ENCODE measurements around the gene PPP1CA.

The PPP1CA gene

DNA sequence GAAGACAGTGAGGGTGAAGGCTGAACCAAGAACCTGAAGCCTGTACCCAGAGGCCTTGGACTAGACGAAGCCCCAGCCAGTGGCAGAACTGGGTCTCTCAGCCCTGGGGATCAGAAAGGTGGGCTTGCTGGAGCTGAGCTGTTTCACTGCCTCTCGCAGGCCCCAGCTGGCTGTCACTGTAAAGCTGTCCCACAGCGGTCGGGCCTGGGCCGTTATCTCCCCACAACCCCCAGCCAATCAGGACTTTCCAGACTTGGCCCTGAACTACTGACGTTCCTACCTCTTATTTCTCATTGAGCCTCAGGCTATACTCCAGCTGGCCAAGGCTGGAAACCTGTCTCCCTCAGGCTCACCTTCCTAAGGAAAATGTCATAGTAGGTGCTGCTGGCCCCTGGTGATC is 4.1 kb downstream of the PPP1CA start:
- Histone ChIP-seq H3K27ac (ENCODE audit: low read length) (no peak overlapping the region), H3K9ac (ENCODE audit: low read length in 2 of 2) (no peak overlapping the region), H3K36me3 (ENCODE audit: control insufficient read depth in 2 of 2, insufficient read depth in 2 of 2, low read length in 2 of 2) (peaks cover 18 to 22% of the 10 kb centered on the region in 2 donors), H3K27me3 (ENCODE audit: control insufficient read depth in 1 of 2, insufficient read depth in 2 of 2, low read length in 2 of 2) (no peaks in the 10 kb centered on the region), H3K9me3 (ENCODE audit: control insufficient read depth in 2 of 2, low read length in 2 of 2) (no peaks in the 10 kb centered on the region), H3K4me1 (ENCODE audit: control insufficient read depth, insufficient read depth, low read length) (peaks cover 30% of the 10 kb centered on the region), H3K4me3 (ENCODE audit: low read length in 2 of 2) (no peak overlapping the region)

DNA sequence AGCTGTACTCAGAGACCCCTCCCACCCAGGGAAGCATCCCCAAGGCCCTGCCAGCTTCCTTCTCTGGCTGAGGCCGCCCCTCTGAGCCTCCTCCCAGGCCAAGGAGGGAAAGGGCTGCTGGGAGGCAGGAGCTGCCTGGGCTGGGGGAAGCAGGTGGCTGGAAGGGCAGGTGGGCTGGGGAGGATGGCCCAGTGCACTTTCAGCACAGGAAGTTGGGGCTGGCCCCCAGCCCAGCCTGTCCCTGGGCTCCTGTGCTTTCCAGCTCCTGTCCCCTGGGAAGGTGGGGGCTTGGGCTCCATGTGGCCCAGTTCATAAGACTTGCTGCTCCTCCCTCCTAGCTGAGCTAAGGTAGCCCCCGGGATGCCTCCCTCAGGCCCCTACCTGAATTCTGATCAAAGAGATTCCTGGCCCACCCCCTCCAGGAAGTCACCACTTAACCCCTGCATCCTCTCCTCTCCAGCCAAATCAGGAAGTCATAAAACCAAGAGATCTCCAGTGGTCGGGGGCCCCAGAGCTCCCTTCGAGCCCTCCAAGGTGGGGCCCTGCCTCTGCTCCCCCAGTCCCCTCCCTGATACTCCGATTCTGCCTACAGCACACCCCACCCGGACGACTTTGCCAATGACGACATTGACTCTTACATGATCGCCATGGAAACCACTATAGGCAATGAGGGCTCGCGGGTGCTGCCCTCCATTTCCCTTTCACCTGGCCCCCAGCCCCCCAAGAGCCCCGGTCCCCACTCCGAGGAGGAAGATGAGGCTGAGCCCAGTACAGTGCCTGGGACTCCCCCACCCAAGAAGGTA is 4.9 kb downstream of the PPP1CA start:
- H3K9me3 ChIP-seq (ENCODE audit: control insufficient read depth in 2 of 2, low read length in 2 of 2) = no peaks in the 10 kb centered on the region
- no peak overlapping the region for H3K27ac ChIP-seq (ENCODE audit: low read length)
- H3K4me1 ChIP-seq (ENCODE audit: control insufficient read depth, insufficient read depth, low read length) = peaks cover 30% of the 10 kb centered on the region
- peaks cover 18 to 22% of the 10 kb centered on the region in 2 donors for H3K36me3 ChIP-seq (ENCODE audit: control insufficient read depth in 2 of 2, insufficient read depth in 2 of 2, low read length in 2 of 2)
- no peaks in the 10 kb centered on the region for H3K27me3 ChIP-seq (ENCODE audit: control insufficient read depth in 1 of 2, insufficient read depth in 2 of 2, low read length in 2 of 2)
- no peak overlapping the region for H3K9ac ChIP-seq (ENCODE audit: low read length in 2 of 2)
- no peak overlapping the region for H3K4me3 ChIP-seq (ENCODE audit: low read length in 2 of 2)

DNA sequence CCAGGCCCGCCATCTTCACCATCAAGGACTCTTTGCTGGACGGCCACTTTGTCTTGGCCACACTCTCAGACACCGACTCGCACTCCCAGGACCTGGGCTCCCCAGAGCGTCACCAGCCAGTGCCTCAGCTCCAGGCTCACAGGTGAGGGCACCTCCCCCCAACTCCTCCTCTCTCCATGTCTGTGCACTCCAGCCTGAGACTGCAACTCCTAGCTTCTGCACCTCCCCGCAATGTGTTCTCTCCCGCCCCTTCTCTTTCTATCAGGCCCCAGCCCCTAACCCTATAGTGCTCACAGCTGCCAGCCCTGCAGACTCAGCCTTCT is 5.4 kb downstream of the PPP1CA start:
- H3K4me3 ChIP-seq (ENCODE audit: low read length in 2 of 2) = no peak overlapping the region
- peaks cover 33% of the 10 kb centered on the region for H3K4me1 ChIP-seq (ENCODE audit: control insufficient read depth, insufficient read depth, low read length)
- no peak overlapping the region for H3K9ac ChIP-seq (ENCODE audit: low read length in 2 of 2)
- H3K27ac ChIP-seq (ENCODE audit: low read length) = no peak overlapping the region
- no peaks in the 10 kb centered on the region for H3K9me3 ChIP-seq (ENCODE audit: control insufficient read depth in 2 of 2, low read length in 2 of 2)
- H3K27me3 ChIP-seq (ENCODE audit: control insufficient read depth in 1 of 2, insufficient read depth in 2 of 2, low read length in 2 of 2) = no peaks in the 10 kb centered on the region
- H3K36me3 ChIP-seq (ENCODE audit: control insufficient read depth in 2 of 2, insufficient read depth in 2 of 2, low read length in 2 of 2) = peaks cover 18 to 22% of the 10 kb centered on the region in 2 donors

DNA sequence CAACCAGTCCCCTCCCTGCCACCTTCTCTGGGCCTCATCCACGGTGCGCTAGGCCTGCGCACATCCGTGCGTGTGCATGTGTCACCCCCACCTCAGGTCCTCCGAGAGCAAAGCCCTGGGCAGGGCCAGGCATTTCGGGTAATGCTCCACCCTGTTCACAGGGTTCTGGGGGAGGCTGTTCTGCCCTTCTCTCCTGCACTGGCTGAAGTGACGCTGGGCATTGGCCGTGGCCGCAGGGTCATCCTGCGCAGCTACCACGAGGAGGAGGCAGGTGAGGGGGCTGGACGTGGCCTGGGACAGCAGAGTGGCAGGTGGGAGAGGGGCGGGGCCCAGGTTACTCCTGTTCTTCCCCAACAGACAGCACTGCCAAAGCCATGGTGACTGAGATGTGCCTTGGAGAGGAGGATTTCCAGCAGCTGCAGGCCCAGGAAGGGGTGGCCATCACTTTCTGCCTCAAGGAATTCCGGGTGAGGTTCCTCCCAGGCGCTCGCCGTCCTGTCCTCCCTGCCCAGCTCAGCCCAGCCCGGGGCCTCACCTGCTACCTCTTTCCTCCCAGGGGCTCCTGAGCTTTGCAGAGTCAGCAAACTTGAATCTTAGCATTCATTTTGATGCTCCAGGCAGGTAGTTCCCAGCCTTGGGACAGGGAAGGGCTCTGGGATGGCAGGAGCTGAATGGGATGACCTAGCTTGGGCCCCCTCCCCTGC is 6.0 kb downstream of the PPP1CA start:
- Histone ChIP-seq H3K9ac (ENCODE audit: low read length in 2 of 2) (no peak overlapping the region), H3K9me3 (ENCODE audit: control insufficient read depth in 2 of 2, low read length in 2 of 2) (no peaks in the 10 kb centered on the region), H3K4me1 (ENCODE audit: control insufficient read depth, insufficient read depth, low read length) (peaks cover 33% of the 10 kb centered on the region), H3K27me3 (ENCODE audit: control insufficient read depth in 1 of 2, insufficient read depth in 2 of 2, low read length in 2 of 2) (no peaks in the 10 kb centered on the region), H3K4me3 (ENCODE audit: low read length in 2 of 2) (no peak overlapping the region), H3K36me3 (ENCODE audit: control insufficient read depth in 2 of 2, insufficient read depth in 2 of 2, low read length in 2 of 2) (peaks cover 18 to 22% of the 10 kb centered on the region in 2 donors), H3K27ac (ENCODE audit: low read length) (no peak overlapping the region)

DNA sequence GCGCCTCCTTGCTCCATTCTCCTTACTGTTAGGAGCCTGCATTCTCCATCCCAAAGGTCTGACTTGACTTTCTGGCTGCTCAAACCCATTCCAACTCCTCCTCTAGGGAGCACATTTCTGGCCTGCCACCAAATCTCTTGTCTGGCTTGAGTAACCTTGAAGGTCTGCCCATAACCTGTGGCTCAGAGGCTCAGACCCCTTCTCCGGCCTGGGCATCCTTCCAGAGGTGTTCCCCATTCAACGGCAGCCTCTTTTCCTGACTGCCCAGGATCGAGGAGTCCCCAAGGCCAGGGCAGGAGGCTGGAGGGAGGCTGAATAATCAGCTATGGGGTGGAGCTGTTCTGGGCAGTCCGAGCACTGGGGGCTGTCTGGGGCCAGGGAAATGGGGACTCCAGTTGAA is 7.7 kb downstream of the PPP1CA start:
- H3K36me3 ChIP-seq (ENCODE audit: control insufficient read depth in 2 of 2, insufficient read depth in 2 of 2, low read length in 2 of 2) = peaks cover 12 to 16% of the 10 kb centered on the region in 2 donors
- H3K9ac ChIP-seq (ENCODE audit: low read length in 2 of 2) = no peak overlapping the region
- H3K9me3 ChIP-seq (ENCODE audit: control insufficient read depth in 2 of 2, low read length in 2 of 2) = no peaks in the 10 kb centered on the region
- H3K4me1 ChIP-seq (ENCODE audit: control insufficient read depth, insufficient read depth, low read length) = peaks cover 18% of the 10 kb centered on the region
- no peak overlapping the region for H3K4me3 ChIP-seq (ENCODE audit: low read length in 2 of 2)
- no peaks in the 10 kb centered on the region for H3K27me3 ChIP-seq (ENCODE audit: control insufficient read depth in 1 of 2, insufficient read depth in 2 of 2, low read length in 2 of 2)
- H3K27ac ChIP-seq (ENCODE audit: low read length) = no peak overlapping the region

DNA sequence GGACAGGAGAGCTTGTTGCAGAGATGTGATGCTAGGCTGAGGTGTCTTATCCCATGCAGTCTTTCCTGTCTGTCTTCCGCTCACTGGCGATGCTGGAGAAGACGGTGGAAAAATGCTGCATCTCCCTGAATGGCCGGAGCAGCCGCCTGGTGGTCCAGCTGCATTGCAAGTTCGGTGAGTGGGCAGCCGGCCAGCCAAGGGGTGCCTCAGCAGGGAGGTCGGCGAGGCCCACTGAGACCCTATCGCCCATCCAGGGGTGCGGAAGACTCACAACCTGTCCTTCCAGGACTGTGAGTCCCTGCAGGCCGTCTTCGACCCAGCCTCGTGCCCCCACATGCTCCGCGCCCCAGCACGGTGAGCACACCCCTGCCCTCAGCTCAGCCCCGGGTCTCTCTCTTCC is 8.2 kb downstream of the PPP1CA start:
- no peak overlapping the region for H3K9ac ChIP-seq (ENCODE audit: low read length in 2 of 2)
- H3K36me3 ChIP-seq (ENCODE audit: control insufficient read depth in 2 of 2, insufficient read depth in 2 of 2, low read length in 2 of 2) = peaks cover 10 to 12% of the 10 kb centered on the region in 2 donors
- H3K9me3 ChIP-seq (ENCODE audit: control insufficient read depth in 2 of 2, low read length in 2 of 2) = no peaks in the 10 kb centered on the region
- H3K27ac ChIP-seq (ENCODE audit: low read length) = no peak overlapping the region
- H3K4me3 ChIP-seq (ENCODE audit: low read length in 2 of 2) = no peak overlapping the region
- peaks cover 16% of the 10 kb centered on the region for H3K4me1 ChIP-seq (ENCODE audit: control insufficient read depth, insufficient read depth, low read length)
- H3K27me3 ChIP-seq (ENCODE audit: control insufficient read depth in 1 of 2, insufficient read depth in 2 of 2, low read length in 2 of 2) = no peaks in the 10 kb centered on the region

DNA sequence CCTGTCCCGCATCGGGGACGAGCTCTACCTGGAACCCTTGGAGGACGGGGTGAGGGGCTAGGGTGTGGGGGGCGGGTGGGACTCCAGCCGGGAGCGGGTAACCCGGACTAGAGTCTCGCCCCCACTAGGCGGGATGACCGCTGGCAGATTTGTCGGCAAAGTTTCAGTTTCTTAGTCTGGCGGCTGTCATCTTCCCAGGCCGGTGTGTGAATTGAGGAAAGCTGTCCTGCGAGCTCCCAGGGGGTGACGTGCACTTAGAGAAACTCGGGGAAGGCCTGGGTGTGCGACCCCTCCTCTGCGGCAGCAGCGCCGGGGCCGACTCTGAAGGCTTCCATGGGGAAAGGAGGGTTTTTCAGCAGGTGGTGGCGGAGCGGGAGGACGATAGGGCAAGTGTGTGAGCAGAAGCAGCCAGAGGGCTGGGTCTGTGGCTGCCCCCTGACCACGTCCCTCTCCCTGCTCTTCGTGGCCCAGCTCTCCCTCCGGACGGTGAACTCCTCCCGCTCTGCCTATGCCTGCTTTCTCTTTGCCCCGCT is 9.4 kb downstream of the PPP1CA start:
- peak overlapping the region; percentile 94 to 98 for H3K4me3 ChIP-seq (ENCODE audit: low read length in 2 of 2)
- H3K27ac ChIP-seq (ENCODE audit: low read length) = peak overlapping the region; percentile 71
- no peaks in the 10 kb centered on the region for H3K27me3 ChIP-seq (ENCODE audit: control insufficient read depth in 1 of 2, insufficient read depth in 2 of 2, low read length in 2 of 2)
- H3K9ac ChIP-seq (ENCODE audit: low read length in 2 of 2) = peak overlapping the region; percentile 73 to 88
- H3K9me3 ChIP-seq (ENCODE audit: control insufficient read depth in 2 of 2, low read length in 2 of 2) = no peaks in the 10 kb centered on the region
- peaks cover 0 to under 1% of the 10 kb centered on the region in 2 donors for H3K36me3 ChIP-seq (ENCODE audit: control insufficient read depth in 2 of 2, insufficient read depth in 2 of 2, low read length in 2 of 2)
- H3K4me1 ChIP-seq (ENCODE audit: control insufficient read depth, insufficient read depth, low read length) = peaks cover 16% of the 10 kb centered on the region

DNA sequence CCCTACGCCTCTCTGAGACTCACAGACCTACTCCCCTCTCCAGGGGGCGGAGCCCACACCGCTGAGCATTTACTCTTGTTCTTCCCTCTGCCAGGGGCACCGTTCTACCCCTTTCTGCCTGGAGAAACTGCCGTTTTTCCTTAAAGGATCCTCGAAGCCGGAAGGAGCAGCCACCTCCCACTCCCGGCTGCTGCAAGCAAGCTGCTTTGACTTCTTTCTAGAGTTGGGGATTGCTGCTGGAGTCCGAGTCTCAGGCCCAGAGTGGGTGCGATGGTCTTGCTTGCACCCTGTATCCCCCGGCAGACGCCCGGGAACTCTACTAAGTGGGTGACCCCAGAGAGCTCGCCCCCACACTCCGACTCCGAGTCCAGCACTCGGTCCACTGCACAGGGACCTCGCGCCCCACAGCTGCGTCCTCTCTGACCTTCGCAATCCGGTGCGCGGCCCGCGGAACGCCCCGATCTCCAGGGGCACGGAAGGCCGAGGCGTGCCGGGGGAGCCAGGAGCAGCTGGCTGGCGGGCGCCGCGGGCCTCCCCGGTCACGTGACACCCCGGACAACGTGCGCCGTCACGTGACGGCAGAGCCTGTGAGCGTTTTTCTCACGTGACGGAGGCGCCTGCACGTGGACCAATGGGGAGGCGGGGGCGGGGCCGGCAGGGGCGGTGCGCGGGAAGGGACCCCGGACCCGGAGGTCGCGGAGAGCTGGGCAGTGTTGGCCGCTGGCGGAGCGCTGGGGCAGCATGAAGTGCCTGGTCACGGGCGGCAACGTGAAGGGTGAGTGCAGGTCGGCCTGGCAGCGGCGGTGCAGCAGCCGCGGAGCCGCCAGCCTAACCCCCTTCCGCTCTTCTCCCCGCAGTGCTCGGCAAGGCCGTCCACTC is 10.1 kb downstream of the PPP1CA start, which contains the start of gene RAD9A:
Gene RAD9A, plus strand, starts transcription at position 683 of the 879 bp plus-strand sequence. Its CDS starts 59 bp downstream, at position 742.
- Histone ChIP-seq H3K9ac (ENCODE audit: low read length in 2 of 2) (peak within 1 kb of the TSS; percentile 88 to 90), H3K9me3 (ENCODE audit: control insufficient read depth in 2 of 2, low read length in 2 of 2) (no peaks in the 10 kb centered on the region), H3K4me1 (ENCODE audit: control insufficient read depth, insufficient read depth, low read length) (peaks cover 16% of the 10 kb centered on the region), H3K4me3 (ENCODE audit: low read length in 2 of 2) (peak within 1 kb of the TSS; percentile 94 to 98), H3K27ac (ENCODE audit: low read length) (peak within 1 kb of the TSS; percentile 71), H3K27me3 (ENCODE audit: control insufficient read depth in 1 of 2, insufficient read depth in 2 of 2, low read length in 2 of 2) (no peaks in the 10 kb centered on the region), H3K36me3 (ENCODE audit: control insufficient read depth in 2 of 2, insufficient read depth in 2 of 2, low read length in 2 of 2) (no peaks in the 10 kb centered on the region)

DNA sequence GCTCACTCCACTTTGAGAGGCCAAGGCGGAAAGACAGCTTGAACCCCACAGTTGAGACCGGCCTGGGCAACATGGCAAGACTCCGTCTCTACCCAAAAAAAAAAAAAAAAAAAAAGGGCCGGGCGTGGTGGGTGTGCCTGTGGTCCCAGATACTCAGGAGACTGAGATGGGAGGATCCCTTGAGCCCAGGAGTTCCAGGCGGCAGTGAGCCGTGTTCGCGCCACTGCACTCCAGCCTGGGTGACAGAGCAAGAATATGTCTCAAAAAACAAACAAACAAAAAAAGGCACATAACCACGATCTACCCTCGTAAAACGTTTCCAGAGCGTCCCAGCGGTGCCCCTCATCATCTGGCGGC is 10.7 kb downstream of the PPP1CA start:
- H3K9ac ChIP-seq (ENCODE audit: low read length in 2 of 2) = peak overlapping the region; percentile 88 to 90
- peak overlapping the region; percentile 94 to 98 for H3K4me3 ChIP-seq (ENCODE audit: low read length in 2 of 2)
- peak overlapping the region; percentile 71 for H3K27ac ChIP-seq (ENCODE audit: low read length)
- no peaks in the 10 kb centered on the region for H3K9me3 ChIP-seq (ENCODE audit: control insufficient read depth in 2 of 2, low read length in 2 of 2)
- peaks cover 16% of the 10 kb centered on the region for H3K4me1 ChIP-seq (ENCODE audit: control insufficient read depth, insufficient read depth, low read length)
- no peaks in the 10 kb centered on the region for H3K36me3 ChIP-seq (ENCODE audit: control insufficient read depth in 2 of 2, insufficient read depth in 2 of 2, low read length in 2 of 2)
- no peaks in the 10 kb centered on the region for H3K27me3 ChIP-seq (ENCODE audit: control insufficient read depth in 1 of 2, insufficient read depth in 2 of 2, low read length in 2 of 2)

DNA sequence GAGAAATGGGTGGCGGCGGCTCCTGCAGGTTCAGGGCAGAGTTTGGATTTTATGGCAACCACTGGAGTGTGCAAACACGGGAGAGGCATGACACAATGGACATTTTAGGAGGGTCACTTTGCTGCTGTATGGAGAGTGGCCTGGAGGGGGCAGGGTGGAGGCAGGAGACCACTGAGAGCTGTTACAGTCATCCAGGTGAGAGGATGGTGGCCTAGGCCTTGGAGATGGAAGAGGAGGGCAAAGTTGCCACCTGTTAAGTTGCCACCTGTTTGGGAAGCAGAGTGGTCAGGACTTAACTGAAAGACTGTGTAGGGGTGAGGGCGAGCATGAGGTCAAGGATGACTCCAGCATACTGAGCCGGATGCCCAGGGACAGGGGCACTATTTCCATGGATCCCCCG is 12.2 kb downstream of the PPP1CA start:
- no peaks in the 10 kb centered on the region for H3K27me3 ChIP-seq (ENCODE audit: control insufficient read depth in 1 of 2, insufficient read depth in 2 of 2, low read length in 2 of 2)
- H3K4me3 ChIP-seq (ENCODE audit: low read length in 2 of 2) = no peak overlapping the region
- H3K36me3 ChIP-seq (ENCODE audit: control insufficient read depth in 2 of 2, insufficient read depth in 2 of 2, low read length in 2 of 2) = no peaks in the 10 kb centered on the region
- H3K27ac ChIP-seq (ENCODE audit: low read length) = no peak overlapping the region
- H3K9ac ChIP-seq (ENCODE audit: low read length in 2 of 2) = no peak overlapping the region
- H3K4me1 ChIP-seq (ENCODE audit: control insufficient read depth, insufficient read depth, low read length) = peaks cover 26% of the 10 kb centered on the region
- no peaks in the 10 kb centered on the region for H3K9me3 ChIP-seq (ENCODE audit: control insufficient read depth in 2 of 2, low read length in 2 of 2)

Measured in stomach smooth muscle (tissue), 2 donors.